Thymus (tissue), 11 donors: ENCODE data around the gene AGBL3. TPM values are rescaled to one million over a fixed set of nuclear protein-coding genes. Genes with fewer than 3 reads are reported as not detected.

ENCODE experiments used
- DNase-seq, 9 donors: peaks; one replicate each; pipeline ENCODE4 v3.0.0-alpha.2; 2013; ENCODE audit warnings: low spot score in 9 of 9, low read depth in 6 of 9, missing footprints in 1 of 9
- H3K27ac ChIP-seq, 2 donors: one replicate each; pipeline ENCODE4 v1.5.1; 2013; ENCODE audit warnings: control low read depth in 1 of 2, low read depth in 1 of 2, low read length in 1 of 2, mild to moderate bottlenecking in 1 of 2, moderate library complexity in 1 of 2
- H3K27me3 ChIP-seq, 2 donors: one replicate each; pipeline ENCODE4 v1.5.1; 2013; ENCODE audit warnings: low read length in 1 of 2; ENCODE audit not compliant: control insufficient read depth in 2 of 2, insufficient read depth in 1 of 2
- H3K36me3 ChIP-seq, 2 donors: one replicate each; pipeline ENCODE4 v1.5.1; 2013; ENCODE audit warnings: low read length in 1 of 2, mild to moderate bottlenecking in 1 of 2, moderate library complexity in 1 of 2; ENCODE audit not compliant: control insufficient read depth in 2 of 2, insufficient read depth in 2 of 2
- H3K4me1 ChIP-seq, 2 donors: one replicate each; pipeline ENCODE4 v1.5.1; 2013; ENCODE audit warnings: low read length in 2 of 2; ENCODE audit not compliant: control insufficient read depth in 2 of 2, insufficient read depth in 2 of 2
- H3K4me3 ChIP-seq, 2 donors: one replicate each; pipeline ENCODE4 v1.5.1; 2013; ENCODE audit warnings: low read length in 2 of 2, control low read depth in 1 of 2, mild to moderate bottlenecking in 1 of 2
- H3K9me3 ChIP-seq, 2 donors: one replicate each; pipeline ENCODE4 v1.5.1; 2013; ENCODE audit warnings: low read length in 1 of 2, mild to moderate bottlenecking in 1 of 2; ENCODE audit not compliant: control insufficient read depth in 2 of 2, insufficient read depth in 1 of 2
- WGBS: extraction: QIAGEN DNeasy Blood & Tissue Kit; methylation state at CpG from one replicate; pipeline ENCODE4 v1.1.7; 2013; 5-methylcytosine and 5-hydroxymethylcytosine counted together
- polyA plus RNA-seq: library from polyadenylated mRNA; stranded (reverse); fragments of 200-250 nt; gene quantifications from one replicate; pipeline ENCODE4 v1.2.3, GENCODE V29; 2013
- total RNA-seq: library from RNA; stranded (reverse); fragments of 120-200 nt; gene quantifications from one replicate; pipeline ENCODE4 v1.2.4, GENCODE V29; 2013
- donor health status: healthy.

The AGBL3 gene
- total and polyA plus RNA-seq, 2 donors = 1.9 TPM

DNA sequence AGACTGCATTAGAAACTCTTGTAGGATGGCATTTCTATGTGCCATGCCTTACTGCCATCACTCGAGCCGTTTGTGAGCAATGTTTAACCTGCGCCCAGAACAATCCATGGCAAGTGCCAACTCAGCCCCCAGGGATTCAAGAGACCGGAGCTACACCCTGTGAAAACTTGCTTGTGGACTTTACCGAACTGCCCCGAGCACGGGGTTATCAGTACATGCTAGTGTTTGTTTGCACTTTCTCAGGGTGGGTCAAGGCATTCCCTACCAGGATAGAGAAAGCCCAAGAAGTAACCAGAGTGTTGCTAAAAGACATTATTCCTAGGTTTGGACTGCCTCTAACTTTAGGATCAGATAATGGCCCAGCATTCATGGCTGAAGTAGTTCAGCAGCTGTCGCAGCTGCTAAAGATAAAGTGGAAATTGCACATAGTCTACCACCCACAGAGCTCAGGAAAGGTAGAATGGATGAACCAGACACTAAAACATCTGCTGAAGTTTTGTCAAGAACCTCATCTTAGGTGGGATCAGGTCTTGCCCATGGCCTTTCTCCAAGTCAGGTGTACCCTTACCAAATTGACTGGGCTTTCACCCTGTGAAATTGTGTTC, 193.1 kb downstream of the AGBL3 start:
- Histone ChIP-seq H3K4me1 (no peaks in the 10 kb centered on the region), H3K27ac (no peak overlapping the region), H3K9me3 (peaks cover 13 to 17% of the 10 kb centered on the region in 2 donors), H3K4me3 (no peak overlapping the region), H3K36me3 (peaks cover 2 to 11% of the 10 kb centered on the region in 2 donors), H3K27me3 (no peaks in the 10 kb centered on the region)
- 98% methylated on average over 8 of the region's 8 CpGs for WGBS
- DNase-seq = no peak

DNA sequence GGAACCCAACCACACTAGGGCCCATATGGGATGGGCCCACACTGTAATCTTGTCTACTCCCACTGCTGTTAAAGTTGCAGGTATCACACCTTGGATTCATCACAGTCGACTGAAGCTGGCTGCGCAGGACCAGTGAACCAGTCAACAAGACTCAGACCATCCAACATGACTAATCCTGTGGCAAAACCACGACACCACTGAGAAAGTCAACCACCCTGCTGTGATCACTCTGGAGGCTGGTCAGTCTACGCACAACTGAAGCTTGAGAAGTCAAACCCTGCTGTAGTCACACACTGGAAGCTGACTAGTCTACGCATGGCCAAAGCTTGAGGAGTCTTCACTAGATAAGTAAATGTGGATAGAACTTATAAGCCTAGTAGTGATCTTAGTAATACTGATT, 193.8 kb downstream of the AGBL3 start:
- WGBS = 99% methylated on average over 5 of the region's 5 CpGs

DNA sequence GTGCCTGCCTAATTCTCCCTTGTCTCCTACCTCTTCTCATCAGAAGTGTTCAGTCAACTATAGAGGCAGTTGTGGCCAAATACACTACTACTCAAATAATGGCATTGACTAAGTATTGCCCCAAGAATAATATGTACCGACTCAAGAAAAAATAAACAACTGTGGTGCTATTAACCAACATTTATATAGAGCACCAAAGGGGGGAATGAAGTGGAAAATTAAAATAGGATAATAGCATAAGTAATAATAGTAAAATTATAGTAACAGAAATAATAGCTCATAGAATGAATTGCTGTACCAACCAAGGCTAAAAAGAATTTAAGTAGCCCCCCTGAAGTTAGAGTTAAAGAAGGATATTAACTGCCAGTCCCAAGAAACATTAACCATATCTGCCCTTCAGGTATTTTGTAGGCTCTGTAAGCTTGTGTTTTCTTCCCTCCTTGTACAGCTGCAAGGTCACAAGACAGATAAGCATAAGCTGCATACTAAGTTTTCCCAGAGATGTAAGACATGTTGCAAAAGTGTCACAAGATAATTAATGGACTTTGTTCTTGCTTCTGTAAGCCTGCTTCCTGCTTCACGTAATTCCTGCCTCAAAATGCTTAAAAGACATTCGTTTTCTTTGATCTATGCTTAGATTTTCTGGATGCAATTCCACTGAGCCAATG, 195.1 kb downstream of the AGBL3 start:
- H3K27me3 ChIP-seq = no peaks in the 10 kb centered on the region
- no peak overlapping the region for H3K4me3 ChIP-seq
- no peaks in the 10 kb centered on the region for H3K4me1 ChIP-seq
- no peak for DNase-seq
- H3K9me3 ChIP-seq = peaks cover 13 to 17% of the 10 kb centered on the region in 2 donors
- WGBS = 96% methylated on average over 3 of the region's 3 CpGs
- no peak overlapping the region for H3K27ac ChIP-seq
- peaks cover 13 to 22% of the 10 kb centered on the region in 2 donors for H3K36me3 ChIP-seq

More for the DNA sequence above, 193.8 kb downstream of the AGBL3 start:
- Histone ChIP-seq H3K27ac (no peak overlapping the region), H3K27me3 (no peaks in the 10 kb centered on the region), H3K9me3 (peaks cover 13 to 17% of the 10 kb centered on the region in 2 donors), H3K36me3 (peaks cover 2 to 11% of the 10 kb centered on the region in 2 donors), H3K4me3 (no peak overlapping the region), H3K4me1 (no peaks in the 10 kb centered on the region)
- no peak for DNase-seq

DNA sequence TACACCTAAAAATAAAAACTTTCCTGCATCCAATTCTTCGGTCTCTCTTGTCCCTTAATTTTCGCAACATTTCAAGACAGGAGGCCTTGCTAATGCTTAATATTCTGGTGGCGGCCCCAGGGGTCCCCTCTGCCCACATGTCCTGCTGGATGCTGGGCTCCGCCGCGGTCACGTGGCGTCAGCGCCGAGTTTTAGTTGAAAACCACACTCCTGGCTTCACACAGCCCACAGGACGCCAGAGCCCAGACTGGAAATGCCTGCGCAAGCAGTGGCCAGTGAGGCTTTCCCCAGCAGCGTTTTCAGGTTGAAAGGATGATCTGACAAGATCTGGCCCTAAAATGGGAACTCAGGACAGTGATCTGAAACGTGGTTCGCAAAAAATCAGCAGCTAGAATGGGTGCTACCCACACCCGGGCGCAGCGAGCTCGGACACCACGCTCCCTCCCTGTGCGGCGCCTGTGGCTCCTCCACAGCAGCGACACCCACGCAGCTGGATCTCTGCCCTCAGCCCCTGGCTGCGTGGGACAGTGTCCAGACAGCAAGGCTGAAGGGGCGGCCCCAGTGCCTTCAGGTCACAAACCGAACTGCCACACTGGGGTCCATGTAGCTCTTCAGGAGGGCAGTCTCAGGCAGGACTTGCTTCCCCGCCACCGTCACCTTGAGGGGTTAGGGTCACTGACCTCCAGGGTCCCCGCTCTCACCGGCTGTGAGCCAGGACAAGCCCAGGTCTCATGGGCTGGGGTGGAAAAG, 195.8 kb downstream of the AGBL3 start:
- no peak overlapping the region for H3K4me3 ChIP-seq
- peaks cover 13 to 17% of the 10 kb centered on the region in 2 donors for H3K9me3 ChIP-seq
- no peak for DNase-seq
- no peak overlapping the region for H3K27ac ChIP-seq
- no peaks in the 10 kb centered on the region for H3K27me3 ChIP-seq
- WGBS = 98% methylated on average over 31 of the region's 31 CpGs
- H3K36me3 ChIP-seq = peaks cover 19 to 29% of the 10 kb centered on the region in 2 donors
- no peaks in the 10 kb centered on the region for H3K4me1 ChIP-seq

DNA sequence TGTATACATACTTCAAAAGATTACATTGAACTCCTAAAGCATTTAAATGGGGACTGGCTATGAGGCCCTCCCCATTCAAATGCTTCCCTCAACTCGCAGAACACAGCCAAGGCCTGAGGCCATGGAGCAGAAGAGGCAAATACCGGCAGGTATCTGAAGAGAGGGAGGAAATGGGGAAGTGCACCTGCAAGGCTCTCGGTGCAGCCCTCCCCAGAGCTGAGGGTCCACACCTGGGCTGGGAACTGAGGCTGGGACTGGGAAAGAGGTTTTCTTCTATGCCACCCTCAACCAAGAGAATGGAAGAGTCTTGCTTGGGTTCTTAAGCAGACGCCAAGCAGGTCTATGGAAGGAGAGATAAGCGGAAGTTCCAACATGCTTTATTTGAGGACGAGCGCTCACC, 197.2 kb downstream of the AGBL3 start:
- H3K4me1 ChIP-seq = no peaks in the 10 kb centered on the region
- H3K27me3 ChIP-seq = no peaks in the 10 kb centered on the region
- no peak overlapping the region for H3K27ac ChIP-seq
- H3K9me3 ChIP-seq = peaks cover 13 to 17% of the 10 kb centered on the region in 2 donors
- no peak overlapping the region for H3K4me3 ChIP-seq
- no peak for DNase-seq
- H3K36me3 ChIP-seq = peaks cover 33 to 43% of the 10 kb centered on the region in 2 donors
- 98% methylated on average over 7 of the region's 7 CpGs for WGBS

DNA sequence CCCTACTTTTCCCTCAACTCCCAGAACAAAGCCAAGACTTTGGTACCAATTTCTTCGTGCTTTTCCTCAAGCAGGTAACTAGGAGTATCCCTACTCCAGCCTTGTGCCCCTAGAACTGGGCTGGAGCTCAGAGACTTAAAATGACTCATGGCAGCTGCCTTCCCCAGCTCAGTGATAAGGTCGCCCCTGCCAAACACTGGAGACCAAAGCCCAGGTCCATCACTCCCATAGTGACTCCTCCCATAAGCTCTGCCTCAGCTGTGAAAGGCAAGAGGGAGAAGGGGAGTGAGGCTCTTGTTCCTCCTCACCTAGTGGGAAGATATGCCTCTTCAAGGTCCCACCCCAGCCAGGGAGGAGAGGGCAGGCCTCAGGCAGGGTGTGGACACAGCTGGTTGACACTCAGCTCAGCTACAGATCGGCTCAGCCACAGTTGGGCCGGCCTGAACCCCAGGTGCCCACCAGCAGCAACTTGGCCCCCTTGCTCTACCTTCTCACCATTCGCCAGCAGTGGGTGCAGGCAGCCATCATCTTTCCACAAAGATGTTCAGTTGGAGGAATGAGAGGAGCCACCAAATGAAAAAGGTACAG, 198.0 kb downstream of the AGBL3 start:
- H3K4me1 ChIP-seq = peaks cover 0 to 3% of the 10 kb centered on the region in 2 donors
- H3K4me3 ChIP-seq = no peak overlapping the region
- H3K36me3 ChIP-seq = peaks cover 42 to 52% of the 10 kb centered on the region in 2 donors
- no peak overlapping the region for H3K27ac ChIP-seq
- 98% methylated on average over 5 of the region's 5 CpGs for WGBS
- no peaks in the 10 kb centered on the region for H3K27me3 ChIP-seq
- peaks cover 13 to 17% of the 10 kb centered on the region in 2 donors for H3K9me3 ChIP-seq
- DNase-seq = no peak

Other genes with a start within 250 kb of the AGBL3 start
- 17.8 TPM for gene CALD1, start 206.9 kb upstream of the AGBL3 start, total RNA-seq
- 78.9 TPM for gene CALD1, start 206.9 kb upstream of the AGBL3 start, polyA plus RNA-seq
- gene TMEM140, start 161.6 kb downstream of the AGBL3 start, total RNA-seq = 4.3 TPM
- gene TMEM140, start 161.6 kb downstream of the AGBL3 start, polyA plus RNA-seq = 13.6 TPM
- 42.9 TPM for gene CYREN, start 184.2 kb downstream of the AGBL3 start, total RNA-seq
- 28.0 TPM for gene CYREN, start 184.2 kb downstream of the AGBL3 start, polyA plus RNA-seq
- gene WDR91, start 225.0 kb downstream of the AGBL3 start, total RNA-seq = 14.3 TPM
- gene WDR91, start 225.0 kb downstream of the AGBL3 start, polyA plus RNA-seq = 19.8 TPM
- gene STRA8, start 247.3 kb downstream of the AGBL3 start, total RNA-seq = 0.28 TPM
- gene STRA8, start 247.3 kb downstream of the AGBL3 start, polyA plus RNA-seq = 0.16 TPM